H9 (cell line): ENCODE data around the gene ATP8B4. TPM values are rescaled to one million over a fixed set of nuclear protein-coding genes. Genes with fewer than 3 reads are reported as not detected.

Source experiments
- DNase-seq: peaks from one replicate; pipeline ENCODE4 v3.0.0-alpha.2; 2017
- H2AFZ ChIP-seq: one replicate; pipeline ENCODE4 v1.6.1; 2013; ENCODE audit warnings: mild to moderate bottlenecking, low read length, control low read depth, moderate library complexity
- H2AK5ac ChIP-seq: 2 replicates; pipeline ENCODE4 v1.6.1; 2013; ENCODE audit warnings: low read length, control low read depth, mixed read lengths; ENCODE audit not compliant: insufficient read length
- H2BK120ac ChIP-seq: one replicate; pipeline ENCODE4 v1.6.1; 2013; ENCODE audit warnings: low read depth, mild to moderate bottlenecking, low read length, control low read depth, inconsistent platforms; ENCODE audit not compliant: poor library complexity, severe bottlenecking
- H2BK12ac ChIP-seq: 2 replicates; pipeline ENCODE4 v1.6.1; 2013; ENCODE audit warnings: low read length, control low read depth, mixed read lengths, low read depth; ENCODE audit not compliant: insufficient read length
- H2BK15ac ChIP-seq: 2 replicates; pipeline ENCODE4 v1.6.1; 2013; ENCODE audit warnings: low read depth, low read length, control low read depth
- H2BK20ac ChIP-seq: one replicate; pipeline ENCODE4 v1.6.1; 2013; ENCODE audit warnings: low read depth, mild to moderate bottlenecking, low read length, control low read depth, inconsistent platforms; ENCODE audit not compliant: poor library complexity, severe bottlenecking
- H2BK5ac ChIP-seq: 2 replicates; pipeline ENCODE4 v1.6.1; 2013; ENCODE audit warnings: low read length, control low read depth, mixed read lengths; ENCODE audit not compliant: insufficient read length
- H3K14ac ChIP-seq: 2 replicates; pipeline ENCODE4 v1.6.1; 2013; ENCODE audit warnings: low read length, control low read depth; ENCODE audit not compliant: insufficient read depth
- H3K18ac ChIP-seq: 2 replicates; pipeline ENCODE4 v1.6.1; 2013; ENCODE audit warnings: low read depth, mild to moderate bottlenecking, mixed read lengths, low read length, control low read depth; ENCODE audit not compliant: insufficient read length
- H3K23ac ChIP-seq: 2 replicates; pipeline ENCODE4 v1.6.1; 2013; ENCODE audit warnings: low read length, control low read depth, mixed read lengths, low read depth; ENCODE audit not compliant: insufficient read length
- H3K23me2 ChIP-seq: 2 replicates; pipeline ENCODE4 v1.6.1; 2013; ENCODE audit warnings: low read depth, mild to moderate bottlenecking, mixed read lengths, low read length, control low read depth; ENCODE audit not compliant: insufficient read length, poor library complexity, severe bottlenecking
- H3K27ac ChIP-seq: 2 replicates; pipeline ENCODE4 v1.5.1; 2013; ENCODE audit warnings: low read length, control low read depth, mixed read lengths, low read depth; ENCODE audit not compliant: insufficient read length
- H3K27me3 ChIP-seq: 2 replicates; pipeline ENCODE4 v1.6.1; 2013; ENCODE audit warnings: low read length, control low read depth, inconsistent platforms; ENCODE audit not compliant: insufficient read depth
- H3K4ac ChIP-seq: 2 replicates; pipeline ENCODE4 v1.6.1; 2013; ENCODE audit warnings: low read depth, mild to moderate bottlenecking, control low read depth, inconsistent platforms, low read length, moderate library complexity
- H3K4me1 ChIP-seq: 2 replicates; pipeline ENCODE4 v1.6.1; 2013; ENCODE audit warnings: low read length, control low read depth, inconsistent platforms; ENCODE audit not compliant: insufficient read depth
- H3K4me2 ChIP-seq: 2 replicates; pipeline ENCODE4 v1.6.1; 2013; ENCODE audit warnings: low read length, control low read depth, mixed read lengths; ENCODE audit not compliant: insufficient read length, insufficient read depth
- H3K56ac ChIP-seq: 2 replicates; pipeline ENCODE4 v1.6.1; 2013; ENCODE audit warnings: low read depth, mild to moderate bottlenecking, mixed read lengths, low read length, control low read depth; ENCODE audit not compliant: insufficient read length
- H3K79me1 ChIP-seq: 2 replicates; pipeline ENCODE4 v1.6.1; 2013; ENCODE audit warnings: low read depth, mild to moderate bottlenecking, moderate library complexity, low read length, control low read depth, inconsistent platforms; ENCODE audit not compliant: insufficient read depth, poor library complexity, severe bottlenecking
- H3K79me2 ChIP-seq: 2 replicates; pipeline ENCODE4 v1.6.1; 2013; ENCODE audit warnings: low read length, control low read depth, inconsistent platforms; ENCODE audit not compliant: insufficient read depth
- H3K9ac ChIP-seq: 2 replicates; pipeline ENCODE4 v1.6.1; 2013; ENCODE audit warnings: low read length, control low read depth, mixed read lengths; ENCODE audit not compliant: insufficient read length; ENCODE audit errors: extremely low read depth
- H3K9me3 ChIP-seq: one replicate; pipeline ENCODE4 v1.6.1; 2013; ENCODE audit warnings: low read depth, low read length, inconsistent platforms; ENCODE audit not compliant: control insufficient read depth
- H3T11ph ChIP-seq: one replicate; pipeline ENCODE4 v1.6.1; 2013; ENCODE audit warnings: mild to moderate bottlenecking, low read length, control low read depth, inconsistent platforms
- H4K20me1 ChIP-seq: one replicate; pipeline ENCODE4 v1.6.1; 2013; ENCODE audit not compliant: control insufficient read depth, insufficient read length, insufficient read depth
- H4K5ac ChIP-seq: 2 replicates; pipeline ENCODE4 v1.6.1; 2013; ENCODE audit warnings: low read depth, mild to moderate bottlenecking, mixed read lengths, low read length, control low read depth; ENCODE audit not compliant: insufficient read length
- H4K8ac ChIP-seq: replicated peaks from 2 replicates; pipeline ENCODE4 v1.6.1; 2013; ENCODE audit warnings: low read length, control low read depth, mixed read lengths, low read depth; ENCODE audit not compliant: insufficient read length
- H4K91ac ChIP-seq: 2 replicates; pipeline ENCODE4 v1.6.1; 2013; ENCODE audit warnings: low read depth, mild to moderate bottlenecking, moderate library complexity, mixed read lengths, low read length, control low read depth; ENCODE audit not compliant: insufficient read length
- H3K27ac Mint-ChIP-seq, 3 experiments: 2 replicates in 2 of 3; 3 replicates in 1 of 3; pipeline ENCODE4 v1.8.0; 2020 to 2021; ENCODE audit warnings: mixed read lengths in 3 of 3, mild to moderate bottlenecking in 1 of 3, moderate library complexity in 1 of 3
- H3K27me3 Mint-ChIP-seq: 2 replicates; pipeline ENCODE4 v1.8.0; 2021; ENCODE audit warnings: low read depth, mild to moderate bottlenecking, moderate library complexity, mixed read lengths
- H3K36me3 Mint-ChIP-seq, 3 experiments: 2 replicates in 2 of 3; 3 replicates in 1 of 3; pipeline ENCODE4 v1.8.0; 2020 to 2021; ENCODE audit warnings: low read depth in 3 of 3, mixed read lengths in 3 of 3; ENCODE audit not compliant: insufficient read depth in 1 of 3
- H3K4me1 Mint-ChIP-seq, 2 experiments: 2 replicates each; pipeline ENCODE4 v1.8.0; 2020; ENCODE audit warnings: mixed read lengths in 2 of 2
- H3K4me3 Mint-ChIP-seq, 2 experiments: 2 replicates in 1 of 2; 3 replicates in 1 of 2; pipeline ENCODE4 v1.8.0; 2020 to 2021; ENCODE audit warnings: mild to moderate bottlenecking in 2 of 2, mixed read lengths in 2 of 2, moderate library complexity in 1 of 2
- H3K9me3 Mint-ChIP-seq, 2 experiments: 2 replicates in 1 of 2; 3 replicates in 1 of 2; pipeline ENCODE4 v1.8.0; 2020; ENCODE audit warnings: mild to moderate bottlenecking in 2 of 2, mixed read lengths in 2 of 2, moderate library complexity in 1 of 2
- CTCF ChIP-seq: fragments of 200-600 bp; sonication (generic); conservative IDR thresholded peaks from 3 replicates; pipeline ENCODE4 v1.8.0; 2021; ENCODE audit warnings: antibody characterized with exemption, mild to moderate bottlenecking
- total RNA-seq: library from RNA; stranded (reverse); gene quantifications from 2 replicates; pipeline ENCODE4 v1.2.1, GENCODE V29; 2021

ATP8B4 gene
- total RNA-seq, 1 experiment from 2014 or later: 0.52 TPM

- Histone ChIP-seq H3K14ac (no peak overlapping the region), H2AK5ac (no peak overlapping the region), H2BK120ac (no peak overlapping the region), H3K27ac (no peak overlapping the region), H3K9me3 (no peaks in the 10 kb centered on the region), H3K4me2 (no peak overlapping the region), H4K91ac (no peak overlapping the region), H3K79me1 (no peaks in the 10 kb centered on the region), H2AFZ (no peak overlapping the region), H3K23me2 (no peaks in the 10 kb centered on the region), H3K79me2 (no peaks in the 10 kb centered on the region), H3K9ac (no peak overlapping the region), H2BK20ac (no peak overlapping the region), H3T11ph (no peak overlapping the region), H3K4ac (no peak overlapping the region), H3K27me3 (no peaks in the 10 kb centered on the region), H3K23ac (no peak overlapping the region), H2BK12ac (no peak overlapping the region), H4K5ac (no peak overlapping the region), H2BK15ac (no peak overlapping the region), H3K18ac (no peak overlapping the region), H2BK5ac (no peak overlapping the region), H3K4me1 (no peaks in the 10 kb centered on the region), H4K8ac (no peak overlapping the region), H3K56ac (no peak overlapping the region), H4K20me1 (no peaks in the 10 kb centered on the region)
- no peak for TF ChIP-seq CTCF
- Mint-ChIP-seq H3K4me3 (no peak overlapping the region), H3K27me3 (no peaks in the 10 kb centered on the region; the same call in 1 of the 2 replicates), H3K27ac (no peak overlapping the region), H3K36me3 (no peaks in the 10 kb centered on the region), H3K4me1 (no peaks in the 10 kb centered on the region), H3K9me3 (no peaks in the 10 kb centered on the region; a peak in 1 of 5 replicates)
- no peak for DNase-seq
Measured at GRCh38 chr15:50030456-50030855, 88.6 kb downstream of the ATP8B4 start.
